ENCODE measurements around the gene CRIP3. TPM values are rescaled to one million over a fixed set of nuclear protein-coding genes. Genes with fewer than 3 reads are reported as not detected.

The CRIP3 gene
- polyA plus RNA-seq, 3 donors = 1.2 to 12.8 (median 1.6) TPM

DNA sequence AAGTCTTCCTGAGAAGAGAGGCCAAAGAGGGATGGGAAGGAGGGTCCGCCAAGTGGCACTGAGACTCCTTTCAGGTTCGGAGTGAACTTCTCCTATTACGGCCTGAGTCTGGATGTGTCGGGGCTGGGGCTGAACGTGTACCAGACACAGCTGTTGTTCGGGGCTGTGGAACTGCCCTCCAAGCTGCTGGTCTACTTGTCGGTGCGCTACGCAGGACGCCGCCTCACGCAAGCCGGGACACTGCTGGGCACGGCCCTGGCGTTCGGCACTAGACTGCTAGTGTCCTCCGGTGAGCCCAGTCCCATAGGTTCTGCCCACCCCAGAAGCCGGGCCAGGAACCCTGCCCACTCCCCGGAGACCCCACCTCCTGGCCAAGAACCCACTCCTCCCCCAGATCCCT lies 6.5 kb downstream of the CRIP3 start:
- Histone ChIP-seq H4K20me1 (ENCODE audit: insufficient read depth, low read length) (no peaks in the 10 kb centered on the region), H2AFZ (ENCODE audit: insufficient read depth, low read depth, low read length, poor library complexity, severe bottlenecking) (no peak overlapping the region), H3K4me2 (replicated peaks; ENCODE audit: extremely low read depth, low read length, poor library complexity, severe bottlenecking) (no peak overlapping the region), H3K9ac (ENCODE audit: insufficient read depth, low read length, poor library complexity, severe bottlenecking) (no peak overlapping the region), H3K4me1 (ENCODE audit: control insufficient read depth in 1 of 2, insufficient read depth in 2 of 2, low read length in 2 of 2) (no peaks in the 10 kb centered on the region), H3K36me3 (replicated peaks in 1 of 2; ENCODE audit: control insufficient read depth in 1 of 2, insufficient read depth in 2 of 2, low read length in 2 of 2) (no peaks in the 10 kb centered on the region), H3K4me3 (replicated peaks in 1 of 3; ENCODE audit: low read depth in 2 of 3, low read length in 3 of 3) (no peak overlapping the region), H3K9me3 (replicated peaks in 1 of 2; ENCODE audit: control insufficient read depth in 1 of 2, insufficient read depth in 1 of 2, low read length in 2 of 2) (no peaks in the 10 kb centered on the region), H3K27ac (ENCODE audit: low read depth in 1 of 2, low read length in 2 of 2) (no peak overlapping the region), H3K79me2 (ENCODE audit: insufficient read depth, low read length) (no peaks in the 10 kb centered on the region), H3K27me3 (ENCODE audit: control insufficient read depth in 2 of 2, insufficient read depth in 2 of 2, low read length in 2 of 2) (peaks cover 0 to 3% of the 10 kb centered on the region in 2 donors)
- intact Hi-C loops (cut with micrococcal nuclease) = no loop called here
- Mint-ChIP-seq H3K9me3 (no peaks in the 10 kb centered on the region), H3K36me3 (no peaks in the 10 kb centered on the region), H3K27ac (peak overlapping the region in 1 of 7 donors; percentile 10), H3K27me3 (ENCODE audit: low read depth in 3 of 3) (peaks cover 5 to 14% (median 9%) of the 10 kb centered on the region in 3 donors), H3K4me3 (no peak overlapping the region), H3K4me1 (peaks cover 8% of the 10 kb centered on the region)
- TF ChIP-seq, protein P1, sequence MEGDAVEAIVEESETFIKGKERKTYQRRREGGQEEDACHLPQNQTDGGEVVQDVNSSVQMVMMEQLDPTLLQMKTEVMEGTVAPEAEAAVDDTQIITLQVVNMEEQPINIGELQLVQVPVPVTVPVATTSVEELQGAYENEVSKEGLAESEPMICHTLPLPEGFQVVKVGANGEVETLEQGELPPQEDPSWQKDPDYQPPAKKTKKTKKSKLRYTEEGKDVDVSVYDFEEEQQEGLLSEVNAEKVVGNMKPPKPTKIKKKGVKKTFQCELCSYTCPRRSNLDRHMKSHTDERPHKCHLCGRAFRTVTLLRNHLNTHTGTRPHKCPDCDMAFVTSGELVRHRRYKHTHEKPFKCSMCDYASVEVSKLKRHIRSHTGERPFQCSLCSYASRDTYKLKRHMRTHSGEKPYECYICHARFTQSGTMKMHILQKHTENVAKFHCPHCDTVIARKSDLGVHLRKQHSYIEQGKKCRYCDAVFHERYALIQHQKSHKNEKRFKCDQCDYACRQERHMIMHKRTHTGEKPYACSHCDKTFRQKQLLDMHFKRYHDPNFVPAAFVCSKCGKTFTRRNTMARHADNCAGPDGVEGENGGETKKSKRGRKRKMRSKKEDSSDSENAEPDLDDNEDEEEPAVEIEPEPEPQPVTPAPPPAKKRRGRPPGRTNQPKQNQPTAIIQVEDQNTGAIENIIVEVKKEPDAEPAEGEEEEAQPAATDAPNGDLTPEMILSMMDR (IDR thresholded peaks at IDR 0.05) = no peak
- 94% methylated on average over 17 of the region's 19 CpGs for WGBS (ENCODE audit: insufficient coverage)
- DNase-seq = no peak

DNA sequence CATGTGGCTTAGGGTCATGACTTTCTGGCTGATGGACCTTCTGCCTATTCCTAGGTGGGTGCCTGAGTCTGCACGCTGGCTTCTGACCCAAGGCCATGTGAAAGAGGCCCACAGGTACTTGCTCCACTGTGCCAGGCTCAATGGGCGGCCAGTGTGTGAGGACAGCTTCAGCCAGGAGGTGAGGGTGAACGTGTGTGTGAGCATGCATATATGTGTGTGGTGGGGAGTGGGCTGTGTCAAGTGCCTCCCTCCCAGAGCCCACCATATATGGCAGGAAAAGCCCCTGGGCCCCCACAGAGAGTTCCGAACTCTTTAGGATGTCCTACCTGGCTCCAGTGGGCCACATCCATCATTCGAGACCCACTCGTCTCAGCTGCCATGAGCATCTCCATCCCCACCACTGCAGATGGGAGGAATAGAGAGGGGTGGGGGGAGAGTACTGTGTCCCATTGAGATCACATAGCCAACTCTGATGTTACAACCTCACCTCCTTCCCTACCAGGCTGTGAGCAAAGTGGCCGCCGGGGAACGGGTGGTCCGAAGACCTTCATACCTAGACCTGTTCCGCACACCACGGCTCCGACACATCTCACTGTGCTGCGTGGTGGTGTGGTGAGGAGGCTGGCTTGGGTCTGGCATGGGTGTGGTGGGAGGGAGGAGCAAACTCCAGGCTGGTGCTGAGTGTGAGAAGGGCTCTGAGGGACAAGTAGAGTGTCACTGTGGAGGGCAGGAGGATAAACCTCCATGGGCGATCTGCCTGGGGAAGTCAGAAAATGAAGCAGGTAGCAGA lies 7.3 kb downstream of the CRIP3 start:
- 92% methylated on average over 6 of the region's 15 CpGs for WGBS (ENCODE audit: insufficient coverage)
- TF ChIP-seq, protein P1 (IDR thresholded peaks at IDR 0.05) = no peak
- Mint-ChIP-seq H3K27me3 (ENCODE audit: low read depth in 3 of 3) (peaks cover 7 to 12% (median 11%) of the 10 kb centered on the region in 3 donors), H3K4me1 (peaks cover 4% of the 10 kb centered on the region), H3K9me3 (no peaks in the 10 kb centered on the region), H3K4me3 (no peak overlapping the region), H3K27ac (no peak overlapping the region), H3K36me3 (no peaks in the 10 kb centered on the region)
- Histone ChIP-seq H3K4me1 (ENCODE audit: control insufficient read depth in 1 of 2, insufficient read depth in 2 of 2, low read length in 2 of 2) (no peaks in the 10 kb centered on the region), H3K27ac (ENCODE audit: low read depth in 1 of 2, low read length in 2 of 2) (no peak overlapping the region), H3K27me3 (ENCODE audit: control insufficient read depth in 2 of 2, insufficient read depth in 2 of 2, low read length in 2 of 2) (peaks cover 0 to 3% of the 10 kb centered on the region in 2 donors), H3K4me2 (replicated peaks; ENCODE audit: extremely low read depth, low read length, poor library complexity, severe bottlenecking) (no peak overlapping the region), H3K36me3 (replicated peaks in 1 of 2; ENCODE audit: control insufficient read depth in 1 of 2, insufficient read depth in 2 of 2, low read length in 2 of 2) (no peaks in the 10 kb centered on the region), H4K20me1 (ENCODE audit: insufficient read depth, low read length) (no peaks in the 10 kb centered on the region), H3K9me3 (replicated peaks in 1 of 2; ENCODE audit: control insufficient read depth in 1 of 2, insufficient read depth in 1 of 2, low read length in 2 of 2) (no peaks in the 10 kb centered on the region), H2AFZ (ENCODE audit: insufficient read depth, low read depth, low read length, poor library complexity, severe bottlenecking) (no peak overlapping the region), H3K79me2 (ENCODE audit: insufficient read depth, low read length) (no peaks in the 10 kb centered on the region), H3K9ac (ENCODE audit: insufficient read depth, low read length, poor library complexity, severe bottlenecking) (no peak overlapping the region), H3K4me3 (replicated peaks in 1 of 3; ENCODE audit: low read depth in 2 of 3, low read length in 3 of 3) (no peak overlapping the region)
- no peak for DNase-seq
- intact Hi-C loops (cut with micrococcal nuclease) = no loop called here

All from CD14-positive monocyte (primary cell).